Pancreas (tissue), 10 donors: Measurements from ENCODE around the gene ZBTB43. TPM values are rescaled to one million over a fixed set of nuclear protein-coding genes. Genes with fewer than 3 reads are reported as not detected.

Experiments
- ATAC-seq, 4 donors: fragments of 200-7000 bp; cut with Tn5 transposase; one replicate each; pipeline versions ENCODE4 v1.8.0 to v1.9.1; 2020; ENCODE audit warnings: mild to moderate bottlenecking in 4 of 4, moderate library complexity in 4 of 4
- DNase-seq, 6 donors: peaks; one replicate each; pipeline ENCODE4 v3.0.0-alpha.2; 2020
- FAIRE-seq: peaks from 2 replicates; lab custom pipeline; 2012; peaks lifted over from hg19 to GRCh38; lab: Jason Lieb, UNC
- H3K27ac ChIP-seq, 4 donors: fragments of 200-600 bp; sonication (generic); 1 replicate in 3 of 4; 2 replicates in 1 of 4; pipeline versions ENCODE4 v1.5.0 to v1.8.0; 2020
- H3K27me3 ChIP-seq, 4 donors: fragments of 200-600 bp; one replicate each; pipeline ENCODE4 v1.8.0; 2021
- H3K36me3 ChIP-seq, 3 donors: fragments of 200-600 bp; sonication (generic) in 1 of 3; one replicate each; pipeline versions ENCODE4 v1.5.0 to v1.8.0; 2020 to 2021
- H3K4me1 ChIP-seq, 3 donors: fragments of 200-600 bp; one replicate each; pipeline ENCODE4 v1.8.0; 2021
- H3K4me3 ChIP-seq, 4 donors: fragments of 200-600 bp; sonication (generic) in 2 of 4; one replicate each; pipeline versions ENCODE4 v1.5.0 to v1.8.0; 2020 to 2021
- H3K9me3 ChIP-seq, 4 donors: fragments of 200-600 bp; one replicate each; pipeline ENCODE4 v1.8.0; 2021
- WGBS, 2 donors: extraction: QIAGEN DNeasy Blood & Tissue Kit; methylation state at CpG; one replicate each; pipeline ENCODE4 v1.1.7; 2013; 5-methylcytosine and 5-hydroxymethylcytosine counted together
- intact Hi-C, 3 donors: fragments of 100-400 bp; cut with DNase I; formaldehyde crosslinking; loops; one replicate each; pipeline versions ENCODE4 v1.11.1 to v1.14.2; 2022
- polyA plus RNA-seq, 2 donors: library from polyadenylated mRNA; stranded (reverse); fragments of 200-250 nt; gene quantifications; one replicate each; pipeline ENCODE4 v1.2.3, GENCODE V29; 2013
- total RNA-seq, 6 donors: library from RNA; stranded (reverse); fragmentation: NEBNext Ultra II Directional in 4 of 6; extraction: Animal tissue kit (Norgen Biotek cat#: 25700) in 4 of 6; gene quantifications; one replicate each; pipeline versions ENCODE4 v1.2.1 to v1.2.4, GENCODE V29; 2021 to 2023
- TF ChIP-seq, protein P1 (sequence below), 4 donors: fragments of 200-600 bp; sonication (generic) in 3 of 4; IDR thresholded peaks; one replicate each; pipeline versions ENCODE4 v1.5.0 to v1.8.0; 2021; ENCODE audit warnings: antibody characterized with exemption in 4 of 4
- donor health status: healthy with polysubstance abuse.
- donor health status: DM: no; HTN: no; CAD: no; lungs with moderate emphysema.
- donor health status: DM: no; HTN: no; CAD: no.
- donor health status: control.
- donor health status: control.
- donor health status: Bipolar disorder and iron deficiency.
- donor health status: DM: yes; HTN: yes; CAD: no.
- donor health status: DM: no; HTN: no; CAD: no.
- donor health status: DM: no; HTN: no; CAD: no.
- donor health status: DM: yes; HTN: yes; CAD: no.

Gene ZBTB43
- total and polyA plus RNA-seq, 8 donors: 2.2 to 8.5 (median 5.7) TPM

DNA sequence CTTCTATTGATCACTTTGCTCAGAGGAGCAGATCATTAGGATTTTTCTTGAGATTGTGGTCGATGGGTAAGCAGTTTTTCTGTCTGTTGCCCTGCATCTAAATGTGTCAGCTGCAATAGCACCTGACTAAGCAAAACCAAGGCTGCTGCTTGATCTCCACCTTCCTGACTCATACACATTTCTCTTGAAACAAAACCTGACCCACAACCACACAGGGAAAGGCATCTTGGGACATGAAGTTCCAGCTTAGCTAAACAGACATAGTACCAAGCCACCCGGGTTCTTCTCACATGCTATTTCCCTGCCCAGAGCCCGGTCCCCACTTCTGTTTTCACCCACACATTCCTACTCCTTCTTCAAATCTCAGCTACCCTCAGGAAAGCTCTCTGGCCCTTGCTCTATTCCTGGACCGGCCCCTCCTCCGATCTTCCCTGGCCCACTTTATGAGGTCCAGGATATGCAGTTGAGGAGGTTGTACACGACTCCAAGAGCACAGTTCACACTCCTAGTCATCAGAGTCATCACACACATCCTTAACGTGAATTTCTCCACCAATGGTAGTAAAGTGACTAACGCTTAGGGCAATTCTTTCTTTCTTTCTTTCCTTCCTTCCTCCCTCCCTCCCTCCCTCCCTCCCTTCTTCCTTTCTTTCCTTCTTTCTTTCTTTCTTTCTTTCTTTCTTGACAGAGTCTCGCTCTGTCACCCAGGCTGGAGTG, 16.0 kb upstream of the ZBTB43 start:
- FAIRE-seq (no peak), ATAC-seq (no peak), DNase-seq (no peak)
- intact Hi-C loops: loop anchor here in 1 of 3 donors (5.0 to 10.0 kb wide), 2 partner anchors 86 to 174 kb away; partner anchors contain the start of gene LMX1B
- no peaks in the 10 kb centered on the region for H3K9me3 ChIP-seq
- no peak overlapping the region for H3K4me3 ChIP-seq
- 58 to 69% methylated on average over 9 of the region's 9 CpGs for WGBS, 2 donors
- no peak overlapping the region for H3K27ac ChIP-seq
- H3K4me1 ChIP-seq: no peaks in the 10 kb centered on the region
- no peaks in the 10 kb centered on the region for H3K27me3 ChIP-seq
- TF ChIP-seq, protein P1, sequence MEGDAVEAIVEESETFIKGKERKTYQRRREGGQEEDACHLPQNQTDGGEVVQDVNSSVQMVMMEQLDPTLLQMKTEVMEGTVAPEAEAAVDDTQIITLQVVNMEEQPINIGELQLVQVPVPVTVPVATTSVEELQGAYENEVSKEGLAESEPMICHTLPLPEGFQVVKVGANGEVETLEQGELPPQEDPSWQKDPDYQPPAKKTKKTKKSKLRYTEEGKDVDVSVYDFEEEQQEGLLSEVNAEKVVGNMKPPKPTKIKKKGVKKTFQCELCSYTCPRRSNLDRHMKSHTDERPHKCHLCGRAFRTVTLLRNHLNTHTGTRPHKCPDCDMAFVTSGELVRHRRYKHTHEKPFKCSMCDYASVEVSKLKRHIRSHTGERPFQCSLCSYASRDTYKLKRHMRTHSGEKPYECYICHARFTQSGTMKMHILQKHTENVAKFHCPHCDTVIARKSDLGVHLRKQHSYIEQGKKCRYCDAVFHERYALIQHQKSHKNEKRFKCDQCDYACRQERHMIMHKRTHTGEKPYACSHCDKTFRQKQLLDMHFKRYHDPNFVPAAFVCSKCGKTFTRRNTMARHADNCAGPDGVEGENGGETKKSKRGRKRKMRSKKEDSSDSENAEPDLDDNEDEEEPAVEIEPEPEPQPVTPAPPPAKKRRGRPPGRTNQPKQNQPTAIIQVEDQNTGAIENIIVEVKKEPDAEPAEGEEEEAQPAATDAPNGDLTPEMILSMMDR (IDR thresholded peaks at IDR 0.05): no peak
- H3K36me3 ChIP-seq: no peaks in the 10 kb centered on the region

DNA sequence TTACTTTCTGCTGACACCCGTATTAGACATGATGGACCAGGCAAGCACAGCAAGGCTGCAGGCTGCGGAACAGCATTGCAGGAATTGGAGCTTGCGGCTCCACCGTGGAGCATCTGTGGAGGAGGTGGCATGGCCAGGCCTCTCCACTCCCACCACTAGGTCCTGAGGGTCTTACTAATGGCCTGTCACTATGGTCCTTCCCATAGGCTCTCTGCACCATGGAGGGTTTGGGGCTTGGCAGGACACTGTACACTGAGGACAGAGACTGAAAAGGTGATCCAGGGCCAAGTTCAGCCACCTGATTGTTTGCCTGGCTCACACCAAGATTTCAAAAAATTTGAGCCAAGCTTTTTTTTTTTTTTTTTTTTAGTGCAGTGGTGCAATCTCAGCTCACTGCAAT, 14.3 kb upstream of the ZBTB43 start:
- Histone ChIP-seq H3K9me3 (no peaks in the 10 kb centered on the region), H3K36me3 (no peaks in the 10 kb centered on the region), H3K4me3 (no peak overlapping the region), H3K27ac (no peak overlapping the region), H3K4me1 (no peaks in the 10 kb centered on the region), H3K27me3 (no peaks in the 10 kb centered on the region)
- TF ChIP-seq, protein P1 (IDR thresholded peaks at IDR 0.05): no peak
- FAIRE-seq (no peak), ATAC-seq (no peak), DNase-seq (no peak)
- intact Hi-C loops: no loop called here
- WGBS, 2 donors: 78 to 83% methylated on average over 4 of the region's 4 CpGs

DNA sequence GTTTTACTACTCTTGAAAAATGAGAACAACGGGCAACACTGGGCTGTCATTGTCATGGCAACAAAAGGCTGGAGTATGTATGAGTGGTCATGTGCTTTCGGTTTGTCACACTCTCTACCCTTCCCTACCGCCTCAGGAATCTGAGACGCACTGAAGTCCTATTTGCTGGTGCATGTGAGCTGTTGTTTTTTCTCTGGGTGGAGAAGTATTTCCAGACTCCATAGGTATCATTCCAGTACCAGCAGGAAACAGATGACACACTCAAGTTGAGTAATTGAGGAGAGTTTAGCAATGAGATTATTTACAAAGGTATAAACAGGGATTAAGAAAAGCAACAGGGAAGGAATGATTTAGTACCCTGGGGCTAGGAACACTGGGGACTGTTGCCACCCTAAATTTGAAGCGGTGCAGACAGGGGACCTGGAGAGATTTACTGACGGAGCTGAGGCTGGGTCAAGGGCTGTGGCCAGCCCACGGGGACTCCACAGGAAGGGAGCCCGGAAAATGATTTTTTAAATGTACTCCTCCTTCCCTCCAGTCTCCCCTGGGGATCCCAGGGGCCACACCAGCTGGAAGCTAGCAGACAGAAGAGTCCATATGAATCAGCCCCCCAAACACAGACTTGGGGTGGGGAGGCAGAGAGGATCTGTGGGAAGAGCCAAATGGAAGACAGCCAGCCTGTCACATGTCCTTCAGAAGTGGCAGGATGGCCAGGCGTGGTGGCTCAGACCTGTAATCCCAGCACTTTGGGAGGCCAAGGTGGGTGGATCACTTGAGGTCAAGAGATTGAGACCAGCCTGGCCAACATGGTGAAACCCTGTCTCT, 13.2 kb upstream of the ZBTB43 start:
- Histone ChIP-seq H3K27ac (no peak overlapping the region), H3K36me3 (no peaks in the 10 kb centered on the region), H3K4me1 (no peaks in the 10 kb centered on the region), H3K9me3 (no peaks in the 10 kb centered on the region), H3K4me3 (no peak overlapping the region), H3K27me3 (no peaks in the 10 kb centered on the region)
- 57 to 58% methylated on average over 9 of the region's 9 CpGs for WGBS, 2 donors
- TF ChIP-seq, protein P1 (IDR thresholded peaks at IDR 0.05): no peak
- ATAC-seq: peak in 1 of 4 donors; percentile 14
- no peak for DNase-seq
- no peak for FAIRE-seq
- intact Hi-C loops: no loop called here

DNA sequence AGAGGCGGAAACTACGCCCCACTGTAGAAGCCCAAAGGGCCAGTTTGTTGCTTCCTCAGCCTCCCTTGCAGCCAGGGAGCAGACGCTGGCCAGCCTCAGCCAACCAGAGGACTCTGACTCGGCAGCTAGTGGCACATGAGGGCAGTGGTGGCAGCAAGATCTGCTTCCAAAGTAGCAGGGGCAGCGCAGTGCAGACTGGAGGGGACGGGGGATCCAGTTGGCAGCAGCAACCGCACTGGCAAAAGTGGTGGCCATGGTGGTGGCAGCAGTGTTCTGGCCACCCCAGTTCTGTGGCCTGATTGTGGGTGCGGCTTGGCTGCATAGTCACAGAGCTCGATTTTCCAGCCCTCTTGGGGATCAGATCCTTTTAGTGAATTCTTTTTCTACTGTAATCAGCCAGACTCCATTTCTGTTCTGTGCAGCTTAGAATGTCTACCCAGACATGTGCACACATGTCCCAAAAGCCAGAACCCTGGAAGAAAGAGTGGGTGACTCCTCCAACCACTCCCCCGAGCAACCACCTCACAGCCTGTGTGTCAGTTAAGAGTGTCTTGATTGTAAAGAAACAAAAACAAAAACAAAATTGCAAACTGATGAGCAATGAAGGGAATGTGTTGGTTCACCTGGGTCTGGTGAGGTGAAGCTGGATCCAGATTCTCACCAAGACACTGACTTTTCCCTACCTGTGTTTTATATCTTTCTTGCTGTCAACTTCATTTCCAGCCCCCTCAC, 11.0 kb upstream of the ZBTB43 start:
- Histone ChIP-seq H3K9me3 (no peaks in the 10 kb centered on the region), H3K27me3 (no peaks in the 10 kb centered on the region), H3K27ac (no peak overlapping the region), H3K4me3 (no peak overlapping the region), H3K36me3 (no peaks in the 10 kb centered on the region), H3K4me1 (no peaks in the 10 kb centered on the region)
- no peak for ATAC-seq
- DNase-seq: no peak
- FAIRE-seq: no peak
- intact Hi-C loops: no loop called here
- WGBS, 2 donors: 61 to 75% methylated on average over 10 of the region's 10 CpGs
- TF ChIP-seq, protein P1 (IDR thresholded peaks at IDR 0.05): no peak
